ENCODE results near the gene ARHGEF1. TPM values are rescaled to one million over a fixed set of nuclear protein-coding genes. Genes with fewer than 3 reads are reported as not detected.
A peak's percentile ranks its signal among the peaks of the same experiment; 100 is the strongest.

Gene ARHGEF1
- total RNA-seq, 5 donors from 2014 or later (not counting 1 experiment from before 2014, with no cell fraction given), result 1,130 to 1,360 (median 1,288) TPM

DNA sequence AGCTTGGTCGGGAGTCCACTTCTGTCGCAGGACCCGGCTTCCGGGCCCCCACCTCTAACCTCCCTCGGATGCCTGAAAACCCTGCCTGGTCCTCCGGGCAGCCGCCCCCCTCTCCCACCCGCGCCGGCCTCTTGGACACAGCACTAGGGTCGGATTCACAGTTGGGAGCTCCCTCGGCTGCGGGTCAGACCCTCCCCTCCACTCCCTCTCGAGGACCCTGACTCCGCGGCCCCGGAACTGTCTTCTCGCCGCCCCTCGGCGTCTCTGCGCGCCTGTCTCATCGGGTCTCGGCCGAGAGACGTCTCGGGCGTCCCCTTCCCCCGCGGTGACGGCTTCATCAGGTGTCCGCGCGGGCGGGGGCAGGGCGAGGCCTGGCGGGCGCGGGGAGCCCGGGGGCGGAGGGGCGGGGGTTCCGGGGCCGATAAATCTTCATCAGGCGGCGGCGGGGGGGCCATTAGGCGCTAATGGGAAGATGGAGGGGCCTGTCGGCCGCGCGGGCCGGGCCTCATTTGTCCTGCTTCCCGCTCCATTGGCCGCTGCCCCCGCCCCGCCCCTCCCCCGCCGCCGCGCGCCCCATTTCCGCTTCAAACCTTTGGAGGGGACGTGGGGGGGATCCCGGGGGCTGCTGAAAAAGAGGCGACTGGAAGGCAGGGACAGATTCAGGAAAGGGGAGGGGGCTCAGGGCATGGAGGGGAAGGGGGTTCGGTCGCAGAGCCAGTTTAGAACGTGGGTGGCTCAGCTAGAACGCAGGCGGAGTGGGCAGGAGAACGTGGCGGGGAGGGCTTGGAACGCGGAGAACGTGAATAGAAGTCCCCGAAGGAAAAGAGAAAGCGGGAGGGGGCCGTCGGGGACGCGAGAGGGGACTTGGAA, 57.1 kb downstream of the ARHGEF1 start:
- Histone ChIP-seq H3K4me1 (ENCODE audit: control insufficient read depth in 1 of 2, extremely low read depth in 1 of 2, insufficient read depth in 2 of 2, low read length in 2 of 2) (peaks cover 4 to 54% of the 10 kb centered on the region in 2 experiments), H3K27ac (ENCODE audit: low read length) (peak overlapping the region; percentile 44), H3K4me3 (ENCODE audit: control insufficient read depth in 1 of 2, extremely low read depth in 1 of 2, low read length in 1 of 2) (peak overlapping the region; percentile 55 to 74), H3K27me3 (replicated peaks in 1 of 2; ENCODE audit: control insufficient read depth in 2 of 2, extremely low read depth in 1 of 2, insufficient read depth in 2 of 2, low read length in 1 of 2) (peaks cover 0 to 24% of the 10 kb centered on the region in 2 experiments), H3K9me3 (no peaks in the 10 kb centered on the region), H3K36me3 (ENCODE audit: control insufficient read depth in 2 of 2, extremely low read depth in 1 of 2, insufficient read depth in 1 of 2, low read length in 1 of 2) (no peaks in the 10 kb centered on the region)
- Mint-ChIP-seq H3K9me3 (no peaks in the 10 kb centered on the region), H3K4me1 (peaks cover 44 to 53% (median 46%) of the 10 kb centered on the region in 3 donors), H3K4me3 (peak overlapping the region; percentile 77 to 87 (median 83)), H3K27ac (peak overlapping the region; percentile 74 to 86), H3K27me3 (peaks cover 4 to 10% of the 10 kb centered on the region in 2 donors), H3K36me3 (no peaks in the 10 kb centered on the region)
- ATAC-seq (replicated peaks in 1 of 4), result peak in 3 of 4 experiments; percentile 9 to 34 (median 21)
- ChIA-PET CTCF (no interaction called here), POLR2A (no interaction called here)
- WGBS (ENCODE audit: insufficient coverage), result 8% methylated on average over 64 of the region's 83 CpGs
- DNase-seq, result peak in 10 of 35 experiments; percentile 28 to 70 (median 41)

DNA sequence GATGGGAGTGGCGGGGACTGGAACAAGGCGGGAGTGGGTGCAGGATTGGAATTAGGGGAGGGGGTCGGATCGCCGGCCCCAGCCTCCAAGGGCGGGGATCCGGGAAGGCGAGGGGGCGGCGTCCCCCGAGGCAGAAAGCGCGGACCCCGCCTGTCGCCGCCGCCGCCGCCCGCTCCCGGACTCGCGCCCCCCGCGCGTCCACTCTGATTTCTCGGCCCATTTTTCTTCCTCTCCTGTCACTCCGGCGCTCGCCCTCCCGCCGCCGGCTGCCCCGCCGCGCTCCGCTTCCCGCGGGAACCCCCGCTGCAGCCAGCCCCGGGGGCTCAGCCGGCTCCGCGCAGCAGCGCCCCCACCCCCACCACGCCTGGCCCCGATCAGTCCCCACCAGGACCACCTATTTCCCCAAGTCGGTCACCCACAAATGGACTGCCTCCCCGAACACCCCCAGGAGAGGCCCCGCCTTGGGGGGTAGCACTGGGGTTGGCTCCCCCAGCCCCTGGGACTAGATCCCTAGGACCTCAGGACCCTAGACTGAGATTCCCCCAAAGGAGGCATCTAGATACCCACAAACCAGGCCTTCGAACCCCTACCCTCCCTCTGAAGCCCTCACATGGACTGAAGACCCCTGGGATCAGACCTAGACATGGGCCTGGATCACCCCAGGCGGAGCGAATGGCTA, 57.9 kb downstream of the ARHGEF1 start:
- no peaks in the 10 kb centered on the region for H3K9me3 Mint-ChIP-seq
- H3K4me3 ChIP-seq (ENCODE audit: control insufficient read depth in 1 of 2, extremely low read depth in 1 of 2, low read length in 1 of 2), result peak overlapping the region; percentile 55 to 74
- H3K27me3 Mint-ChIP-seq, result peaks cover 0 to 5% of the 10 kb centered on the region in 2 donors
- H3K27ac ChIP-seq (ENCODE audit: low read length), result no peak overlapping the region
- peaks cover 47 to 56% (median 49%) of the 10 kb centered on the region in 3 donors for H3K4me1 Mint-ChIP-seq
- peaks cover 0 to 18% of the 10 kb centered on the region in 2 experiments for H3K27me3 ChIP-seq (replicated peaks in 1 of 2; ENCODE audit: control insufficient read depth in 2 of 2, extremely low read depth in 1 of 2, insufficient read depth in 2 of 2, low read length in 1 of 2)
- H3K36me3 ChIP-seq (ENCODE audit: control insufficient read depth in 2 of 2, extremely low read depth in 1 of 2, insufficient read depth in 1 of 2, low read length in 1 of 2), result no peaks in the 10 kb centered on the region
- H3K4me1 ChIP-seq (ENCODE audit: control insufficient read depth in 1 of 2, extremely low read depth in 1 of 2, insufficient read depth in 2 of 2, low read length in 2 of 2), result peaks cover 9 to 55% of the 10 kb centered on the region in 2 experiments
- no peaks in the 10 kb centered on the region for H3K36me3 Mint-ChIP-seq
- H3K4me3 Mint-ChIP-seq, result peak overlapping the region; percentile 77 to 87 (median 83)
- CTCF ChIA-PET, result no interaction called here
- H3K27ac Mint-ChIP-seq, result peak overlapping the region; percentile 72 to 76
- DNase-seq (peak in 1 of 35 experiments; percentile 40), ATAC-seq (replicated peaks in 1 of 4) (no peak)
- 6% methylated on average over 37 of the region's 53 CpGs for WGBS (ENCODE audit: insufficient coverage)
- no peaks in the 10 kb centered on the region for H3K9me3 ChIP-seq
- POLR2A ChIA-PET, result no interaction called here

DNA sequence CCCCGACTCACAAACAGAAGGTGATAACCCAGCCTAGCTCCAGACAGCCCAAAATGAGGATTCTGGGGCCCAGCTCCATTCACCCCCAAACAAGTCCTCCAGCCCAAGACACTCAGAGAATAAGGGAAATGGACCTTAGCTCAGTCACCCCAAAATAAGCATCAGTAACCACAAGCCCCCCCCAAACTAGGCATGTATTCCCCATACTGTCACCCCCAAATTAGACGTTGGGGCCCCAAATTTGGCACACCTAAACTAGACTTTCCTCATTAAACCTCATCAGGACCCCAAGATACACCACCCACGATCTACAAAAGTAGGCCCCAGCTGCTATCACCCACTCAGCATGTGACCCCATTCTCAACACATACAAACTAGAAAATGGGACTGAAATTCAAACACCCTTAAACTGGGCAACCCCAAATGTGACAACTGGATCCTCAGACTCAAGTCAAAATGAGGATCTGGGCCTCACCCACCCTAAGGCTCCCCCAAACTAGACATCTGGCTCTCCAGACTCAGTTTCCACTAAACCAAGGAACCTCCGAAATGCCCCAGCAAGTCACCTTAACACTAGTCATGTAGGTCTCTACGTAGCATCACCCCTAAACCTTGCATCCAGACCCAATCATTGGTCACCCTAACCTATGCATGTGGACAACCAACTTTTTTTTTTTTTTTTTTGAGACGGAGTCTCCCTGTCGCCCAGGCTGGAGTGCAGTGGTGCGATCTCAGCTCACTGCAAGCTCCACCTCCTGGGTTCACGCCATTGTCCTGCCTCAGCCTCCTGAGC, 58.6 kb downstream of the ARHGEF1 start:
- ChIA-PET CTCF (no interaction called here), POLR2A (no interaction called here)
- no peaks in the 10 kb centered on the region for H3K9me3 ChIP-seq
- no peaks in the 10 kb centered on the region for H3K36me3 Mint-ChIP-seq
- H3K27ac Mint-ChIP-seq, result peak overlapping the region; percentile 72 to 76
- H3K27ac ChIP-seq (ENCODE audit: low read length), result no peak overlapping the region
- 90% methylated on average over 3 of the region's 9 CpGs for WGBS (ENCODE audit: insufficient coverage)
- peak overlapping the region; percentile 59 to 87 (median 74) for H3K4me3 Mint-ChIP-seq
- H3K4me1 Mint-ChIP-seq, result peaks cover 47 to 55% (median 48%) of the 10 kb centered on the region in 3 donors
- H3K36me3 ChIP-seq (ENCODE audit: control insufficient read depth in 2 of 2, extremely low read depth in 1 of 2, insufficient read depth in 1 of 2, low read length in 1 of 2), result no peaks in the 10 kb centered on the region
- DNase-seq, result no peak
- peaks cover 0 to 14% of the 10 kb centered on the region in 2 experiments for H3K27me3 ChIP-seq (replicated peaks in 1 of 2; ENCODE audit: control insufficient read depth in 2 of 2, extremely low read depth in 1 of 2, insufficient read depth in 2 of 2, low read length in 1 of 2)
- no peaks in the 10 kb centered on the region for H3K9me3 Mint-ChIP-seq
- peaks cover 9 to 55% of the 10 kb centered on the region in 2 experiments for H3K4me1 ChIP-seq (ENCODE audit: control insufficient read depth in 1 of 2, extremely low read depth in 1 of 2, insufficient read depth in 2 of 2, low read length in 2 of 2)
- no peak for ATAC-seq (replicated peaks in 1 of 4)
- H3K27me3 Mint-ChIP-seq, result peaks cover 0 to 5% of the 10 kb centered on the region in 2 donors
- no peak overlapping the region for H3K4me3 ChIP-seq (ENCODE audit: control insufficient read depth in 1 of 2, extremely low read depth in 1 of 2, low read length in 1 of 2)

DNA sequence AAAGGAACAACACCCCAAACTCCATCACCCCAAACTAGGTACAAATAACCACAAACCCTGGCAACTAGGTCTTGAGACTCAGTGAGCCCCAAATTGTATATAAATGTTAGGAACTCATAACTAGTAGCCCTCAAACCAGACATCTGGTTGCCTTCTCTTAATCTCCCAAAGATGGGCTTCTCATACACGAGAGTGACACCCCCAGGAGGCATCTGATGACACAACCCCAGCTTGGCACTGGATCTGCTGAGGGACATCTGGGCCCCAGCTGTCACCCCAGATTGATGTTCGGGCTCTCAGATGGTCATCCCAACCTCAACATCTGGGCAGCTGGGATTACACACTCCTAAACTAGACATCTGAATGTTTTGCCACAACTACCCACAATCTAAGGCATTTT, 61.4 kb downstream of the ARHGEF1 start:
- ChIA-PET POLR2A (no interaction called here), CTCF (interaction anchor here (0.6 to 2.0 kb wide), 2 partner anchors 71 to 85 kb away, joined by 3 to 11 read pairs; no protein-coding TSS in a partner anchor)
- H3K4me3 Mint-ChIP-seq, result no peak overlapping the region
- ATAC-seq (replicated peaks in 1 of 4) (no peak), DNase-seq (peak in 1 of 35 experiments; percentile 51)
- no peaks in the 10 kb centered on the region for H3K36me3 Mint-ChIP-seq
- H3K36me3 ChIP-seq (ENCODE audit: control insufficient read depth in 2 of 2, extremely low read depth in 1 of 2, insufficient read depth in 1 of 2, low read length in 1 of 2), result no peaks in the 10 kb centered on the region
- H3K27ac ChIP-seq (ENCODE audit: low read length), result peak overlapping the region; percentile 76
- peaks cover 0 to 5% of the 10 kb centered on the region in 2 donors for H3K27me3 Mint-ChIP-seq
- 63% methylated on average over 2 of the region's 2 CpGs for WGBS (ENCODE audit: insufficient coverage)
- H3K9me3 ChIP-seq, result no peaks in the 10 kb centered on the region
- peak overlapping the region; percentile 82 to 97 for H3K27ac Mint-ChIP-seq
- H3K4me1 ChIP-seq (ENCODE audit: control insufficient read depth in 1 of 2, extremely low read depth in 1 of 2, insufficient read depth in 2 of 2, low read length in 2 of 2), result peaks cover 9 to 57% of the 10 kb centered on the region in 2 experiments
- H3K4me3 ChIP-seq (ENCODE audit: control insufficient read depth in 1 of 2, extremely low read depth in 1 of 2, low read length in 1 of 2), result no peak overlapping the region
- peaks cover 42 to 61% (median 57%) of the 10 kb centered on the region in 3 donors for H3K4me1 Mint-ChIP-seq
- peaks cover 0 to 14% of the 10 kb centered on the region in 2 experiments for H3K27me3 ChIP-seq (replicated peaks in 1 of 2; ENCODE audit: control insufficient read depth in 2 of 2, extremely low read depth in 1 of 2, insufficient read depth in 2 of 2, low read length in 1 of 2)
- no peaks in the 10 kb centered on the region for H3K9me3 Mint-ChIP-seq

DNA sequence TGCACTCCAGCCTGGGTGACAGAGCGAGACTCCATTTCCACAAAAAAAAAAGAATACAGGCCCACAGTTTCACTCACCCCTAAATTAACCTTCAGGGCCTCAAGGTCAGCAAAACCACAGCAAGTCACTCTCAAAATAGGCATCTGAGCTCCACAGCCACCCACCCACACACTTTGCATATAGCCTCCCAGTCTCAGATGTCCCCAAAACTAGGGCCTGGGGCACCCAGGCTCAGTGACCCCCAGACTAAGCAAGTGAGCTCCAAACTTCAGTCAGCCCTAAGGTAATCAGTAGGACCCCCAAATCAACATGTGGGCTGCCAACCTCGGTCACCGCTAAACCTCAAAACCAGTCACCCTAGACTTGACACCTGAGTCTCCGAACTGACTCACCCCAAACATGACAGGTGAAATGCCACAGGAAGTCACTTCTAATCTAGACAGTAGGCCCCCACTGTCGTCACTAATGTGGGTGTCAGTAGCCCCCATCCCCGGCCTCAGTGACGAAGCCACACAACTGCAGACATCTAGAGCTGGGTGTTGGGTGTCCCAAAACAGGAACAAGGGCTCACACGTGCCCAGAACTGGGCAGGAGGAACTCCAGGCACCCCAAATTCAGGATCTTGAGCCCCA, 62.3 kb downstream of the ARHGEF1 start:
- H3K9me3 ChIP-seq, result no peaks in the 10 kb centered on the region
- no peaks in the 10 kb centered on the region for H3K36me3 ChIP-seq (ENCODE audit: control insufficient read depth in 2 of 2, extremely low read depth in 1 of 2, insufficient read depth in 1 of 2, low read length in 1 of 2)
- ChIA-PET CTCF (interaction anchor here (0.6 to 2.0 kb wide), 11 partner anchors 44 to 1974 kb away, joined by 3 to 15 read pairs (median 5); partner anchors contain the start of genes PSMC4 (in 1 of the 2) and RPS19 (in 1 of the 2)), POLR2A (interaction anchor here (0.5 to 1.5 kb wide), 6 partner anchors 11 to 478 kb away, joined by 4 to 9 read pairs (median 6); no protein-coding TSS in a partner anchor)
- Mint-ChIP-seq H3K36me3 (no peaks in the 10 kb centered on the region), H3K27ac (peak overlapping the region; percentile 97), H3K9me3 (no peaks in the 10 kb centered on the region), H3K27me3 (peaks cover 0 to 5% of the 10 kb centered on the region in 2 donors), H3K4me1 (peaks cover 41 to 63% (median 57%) of the 10 kb centered on the region in 3 donors), H3K4me3 (peak overlapping the region; percentile 44 to 65 (median 60))
- ATAC-seq (replicated peaks in 1 of 4) (peak; percentile 88 to 95 (median 90)), DNase-seq (peak; percentile 59 to 94 (median 90))
- H3K27me3 ChIP-seq (replicated peaks in 1 of 2; ENCODE audit: control insufficient read depth in 2 of 2, extremely low read depth in 1 of 2, insufficient read depth in 2 of 2, low read length in 1 of 2), result peaks cover 0 to 10% of the 10 kb centered on the region in 2 experiments
- 0% methylated on average over 4 of the region's 8 CpGs for WGBS (ENCODE audit: insufficient coverage)
- H3K4me1 ChIP-seq (ENCODE audit: control insufficient read depth in 1 of 2, extremely low read depth in 1 of 2, insufficient read depth in 2 of 2, low read length in 2 of 2), result peaks cover 8 to 51% of the 10 kb centered on the region in 2 experiments
- H3K4me3 ChIP-seq (ENCODE audit: control insufficient read depth in 1 of 2, extremely low read depth in 1 of 2, low read length in 1 of 2), result no peak overlapping the region
- H3K27ac ChIP-seq (ENCODE audit: low read length), result peak overlapping the region; percentile 76
